ENCODE results near the gene CBX6.

CBX6 gene

DNA sequence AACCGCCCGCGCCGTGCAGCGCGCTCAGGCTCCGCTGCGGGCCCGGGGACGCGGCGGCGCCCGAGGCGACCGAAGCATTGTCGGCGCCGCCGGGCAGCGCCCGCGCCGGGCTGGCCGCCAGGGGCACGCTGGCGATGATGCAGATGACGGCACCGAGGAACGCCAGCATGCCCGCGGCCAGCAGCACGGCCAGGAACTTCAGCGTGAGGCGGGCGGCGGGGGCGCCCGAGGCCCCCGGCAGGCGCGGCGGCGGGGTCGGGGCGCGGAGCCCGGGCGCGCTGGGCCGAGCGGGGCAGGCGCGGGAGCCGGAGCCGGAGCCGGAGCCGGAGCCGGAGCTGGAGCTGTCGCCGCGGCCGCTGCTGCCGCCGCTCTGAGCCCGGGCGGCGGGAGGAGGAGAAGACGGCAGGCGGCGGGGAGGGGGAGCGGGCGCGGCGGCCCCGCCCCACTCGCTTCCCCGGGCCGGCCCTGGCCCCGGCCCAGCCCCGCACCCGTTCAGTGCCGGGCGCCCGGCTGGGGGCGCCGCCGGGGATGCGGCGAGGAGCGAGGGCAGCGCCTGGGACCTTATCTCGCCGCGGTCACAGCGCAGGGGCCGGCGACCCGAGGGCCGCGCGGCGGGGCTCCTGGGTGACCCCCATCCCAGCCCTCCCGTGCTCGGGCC lies 28.2 kb downstream of the CBX6 start, which contains the start of gene NPTXR:
TSS of gene NPTXR (minus strand) at position 372 of the 658 bp plus-strand sequence.
- H3K9ac ChIP-seq (ENCODE audit: low read length): peak within 1 kb of the TSS; percentile 81
- H3K27me3 ChIP-seq (replicated peaks; ENCODE audit: control insufficient read depth, insufficient read depth, low read length): no peaks in the 10 kb centered on the region
- peak; percentile 82 for DNase-seq (ENCODE audit: low read depth)

DNA sequence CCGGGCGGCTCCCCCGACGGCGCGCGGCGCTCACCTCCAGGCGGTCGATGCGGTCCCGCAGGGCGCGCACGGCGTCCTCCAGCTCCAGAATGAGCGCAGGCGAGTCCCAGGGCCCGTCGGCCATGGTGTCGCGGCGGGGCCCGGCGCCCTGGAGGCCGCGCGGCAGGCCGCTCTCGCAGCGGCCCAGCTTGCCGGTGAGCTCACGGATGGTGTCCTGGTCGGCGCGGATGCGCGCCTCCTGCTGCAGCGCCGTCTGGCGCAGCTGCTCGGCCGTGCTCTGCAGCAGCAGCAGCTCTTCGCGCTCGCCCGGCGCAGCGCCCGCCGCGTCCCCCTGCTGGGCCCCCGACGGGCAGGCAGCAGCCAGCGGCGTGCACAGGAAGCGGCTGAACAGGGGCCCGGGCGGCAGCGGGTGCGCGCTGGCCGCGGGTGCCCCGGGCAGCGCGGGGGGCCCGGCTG lies 28.8 kb downstream of the CBX6 start:
- Histone ChIP-seq H3K27me3 (replicated peaks; ENCODE audit: control insufficient read depth, insufficient read depth, low read length) (no peaks in the 10 kb centered on the region), H3K4me3 (ENCODE audit: low read length) (peak overlapping the region; percentile 81), H3K9ac (ENCODE audit: low read length) (peak overlapping the region; percentile 81), H3K4me1 (ENCODE audit: control insufficient read depth, insufficient read depth, low read length) (peaks cover 14% of the 10 kb centered on the region), H3K9me3 (ENCODE audit: control insufficient read depth, low read length) (no peaks in the 10 kb centered on the region), H3K36me3 (ENCODE audit: control insufficient read depth, insufficient read depth, low read length, severe bottlenecking) (no peaks in the 10 kb centered on the region)
- peak; percentile 87 for DNase-seq (ENCODE audit: low read depth)

More for the DNA sequence above, 28.2 kb downstream of the CBX6 start, which contains the start of gene NPTXR:
- H3K9me3 ChIP-seq (ENCODE audit: control insufficient read depth, low read length): no peaks in the 10 kb centered on the region
- H3K4me3 ChIP-seq (ENCODE audit: low read length): peak within 1 kb of the TSS; percentile 81
- no peaks in the 10 kb centered on the region for H3K36me3 ChIP-seq (ENCODE audit: control insufficient read depth, insufficient read depth, low read length, severe bottlenecking)
- peaks cover 14% of the 10 kb centered on the region for H3K4me1 ChIP-seq (ENCODE audit: control insufficient read depth, insufficient read depth, low read length)

DNA sequence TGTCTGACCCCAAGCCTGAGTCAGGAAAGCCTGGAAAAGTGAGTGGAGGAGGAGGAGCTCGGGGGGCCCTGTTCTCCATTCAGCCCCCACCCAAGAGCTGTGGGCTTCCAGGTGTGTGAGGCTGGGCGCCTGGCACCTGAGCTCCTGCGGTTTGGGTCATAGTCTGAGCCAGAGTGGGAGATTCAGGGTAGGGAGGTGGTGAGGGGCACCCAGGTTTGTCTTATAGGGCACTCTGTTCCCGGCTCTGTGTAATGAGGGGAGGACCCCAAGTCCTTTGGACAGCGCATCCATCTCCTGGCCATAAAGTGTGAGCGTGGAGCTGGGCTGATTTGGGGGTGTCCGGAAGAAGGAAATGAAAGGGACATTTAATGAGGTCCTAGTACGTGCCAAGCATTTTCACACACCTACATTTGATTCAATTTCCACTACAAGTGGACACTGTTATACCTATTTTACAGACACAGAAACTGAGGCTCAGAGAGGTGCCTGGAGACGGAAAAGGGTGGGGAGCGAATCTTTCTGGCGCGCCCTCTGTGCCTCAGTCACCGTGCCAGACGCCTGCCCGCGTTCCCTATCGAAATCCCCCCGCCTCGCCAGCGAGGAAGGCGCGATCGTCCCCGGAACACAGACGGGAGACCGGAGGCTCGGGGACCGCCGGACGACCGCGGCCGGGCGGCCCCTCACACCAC lies 29.4 kb downstream of the CBX6 start:
- H3K4me3 ChIP-seq (ENCODE audit: low read length): peak overlapping the region; percentile 81
- H3K4me1 ChIP-seq (ENCODE audit: control insufficient read depth, insufficient read depth, low read length): peaks cover 14% of the 10 kb centered on the region
- no peaks in the 10 kb centered on the region for H3K36me3 ChIP-seq (ENCODE audit: control insufficient read depth, insufficient read depth, low read length, severe bottlenecking)
- no peak for DNase-seq (ENCODE audit: low read depth)
- no peaks in the 10 kb centered on the region for H3K27me3 ChIP-seq (replicated peaks; ENCODE audit: control insufficient read depth, insufficient read depth, low read length)
- no peaks in the 10 kb centered on the region for H3K9me3 ChIP-seq (ENCODE audit: control insufficient read depth, low read length)
- H3K9ac ChIP-seq (ENCODE audit: low read length): peak overlapping the region; percentile 81

- peaks cover 14% of the 10 kb centered on the region for H3K4me1 ChIP-seq (ENCODE audit: control insufficient read depth, insufficient read depth, low read length)
- no peaks in the 10 kb centered on the region for H3K36me3 ChIP-seq (ENCODE audit: control insufficient read depth, insufficient read depth, low read length, severe bottlenecking)
- no peaks in the 10 kb centered on the region for H3K27me3 ChIP-seq (replicated peaks; ENCODE audit: control insufficient read depth, insufficient read depth, low read length)
- no peaks in the 10 kb centered on the region for H3K9me3 ChIP-seq (ENCODE audit: control insufficient read depth, low read length)
- no peak for DNase-seq (ENCODE audit: low read depth)
- no peak overlapping the region for H3K4me3 ChIP-seq (ENCODE audit: low read length)
- H3K9ac ChIP-seq (ENCODE audit: low read length): no peak overlapping the region
Observed at GRCh38 chr22:38841635-38842034, 30.4 kb downstream of the CBX6 start.

GRCh38 chr22:38841211-38841610 lies 30.8 kb downstream of the CBX6 start:
- no peak for DNase-seq (ENCODE audit: low read depth)
- H3K4me1 ChIP-seq (ENCODE audit: control insufficient read depth, insufficient read depth, low read length): peaks cover 14% of the 10 kb centered on the region
- H3K9ac ChIP-seq (ENCODE audit: low read length): no peak overlapping the region
- no peaks in the 10 kb centered on the region for H3K27me3 ChIP-seq (replicated peaks; ENCODE audit: control insufficient read depth, insufficient read depth, low read length)
- H3K4me3 ChIP-seq (ENCODE audit: low read length): no peak overlapping the region
- no peaks in the 10 kb centered on the region for H3K36me3 ChIP-seq (ENCODE audit: control insufficient read depth, insufficient read depth, low read length, severe bottlenecking)
- no peaks in the 10 kb centered on the region for H3K9me3 ChIP-seq (ENCODE audit: control insufficient read depth, low read length)

DNA sequence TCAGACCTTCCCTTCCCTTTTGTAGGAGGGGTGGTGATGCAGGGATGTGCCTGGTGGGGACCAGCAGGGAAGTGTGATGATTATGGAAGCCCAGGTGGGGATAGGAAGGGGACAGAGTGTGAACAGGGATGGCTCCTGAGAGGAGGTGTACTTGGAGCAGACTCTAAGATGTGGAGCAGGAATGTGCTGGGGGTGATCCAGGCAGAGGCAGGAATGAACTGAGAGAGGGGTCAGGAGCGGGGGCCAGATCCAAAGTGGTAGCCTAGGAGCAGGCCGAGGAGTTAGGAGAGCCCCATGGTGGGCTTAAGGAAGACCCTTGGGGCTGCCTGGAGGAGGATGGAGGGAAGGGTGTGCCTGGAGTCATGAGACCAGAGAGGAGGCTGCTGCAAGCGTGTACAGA lies 31.9 kb downstream of the CBX6 start:
- no peaks in the 10 kb centered on the region for H3K9me3 ChIP-seq (ENCODE audit: control insufficient read depth, low read length)
- no peak overlapping the region for H3K9ac ChIP-seq (ENCODE audit: low read length)
- no peaks in the 10 kb centered on the region for H3K36me3 ChIP-seq (ENCODE audit: control insufficient read depth, insufficient read depth, low read length, severe bottlenecking)
- DNase-seq (ENCODE audit: low read depth): no peak
- no peak overlapping the region for H3K4me3 ChIP-seq (ENCODE audit: low read length)
- no peaks in the 10 kb centered on the region for H3K27me3 ChIP-seq (replicated peaks; ENCODE audit: control insufficient read depth, insufficient read depth, low read length)
- peaks cover 14% of the 10 kb centered on the region for H3K4me1 ChIP-seq (ENCODE audit: control insufficient read depth, insufficient read depth, low read length)

GRCh38 chr22:38839686-38840085 lies 32.3 kb downstream of the CBX6 start:
- H3K4me1 ChIP-seq (ENCODE audit: control insufficient read depth, insufficient read depth, low read length): peaks cover 14% of the 10 kb centered on the region
- H3K9ac ChIP-seq (ENCODE audit: low read length): no peak overlapping the region
- no peak overlapping the region for H3K4me3 ChIP-seq (ENCODE audit: low read length)
- no peaks in the 10 kb centered on the region for H3K9me3 ChIP-seq (ENCODE audit: control insufficient read depth, low read length)
- no peaks in the 10 kb centered on the region for H3K36me3 ChIP-seq (ENCODE audit: control insufficient read depth, insufficient read depth, low read length, severe bottlenecking)
- no peaks in the 10 kb centered on the region for H3K27me3 ChIP-seq (replicated peaks; ENCODE audit: control insufficient read depth, insufficient read depth, low read length)
- peak; percentile 20 for DNase-seq (ENCODE audit: low read depth)

GRCh38 chr22:38837414-38837928 lies 34.5 kb downstream of the CBX6 start:
- peaks cover 12% of the 10 kb centered on the region for H3K4me1 ChIP-seq (ENCODE audit: control insufficient read depth, insufficient read depth, low read length)
- no peak overlapping the region for H3K4me3 ChIP-seq (ENCODE audit: low read length)
- H3K9me3 ChIP-seq (ENCODE audit: control insufficient read depth, low read length): no peaks in the 10 kb centered on the region
- H3K27me3 ChIP-seq (replicated peaks; ENCODE audit: control insufficient read depth, insufficient read depth, low read length): no peaks in the 10 kb centered on the region
- no peaks in the 10 kb centered on the region for H3K36me3 ChIP-seq (ENCODE audit: control insufficient read depth, insufficient read depth, low read length, severe bottlenecking)
- DNase-seq (ENCODE audit: low read depth): no peak
- H3K9ac ChIP-seq (ENCODE audit: low read length): no peak overlapping the region

DNA sequence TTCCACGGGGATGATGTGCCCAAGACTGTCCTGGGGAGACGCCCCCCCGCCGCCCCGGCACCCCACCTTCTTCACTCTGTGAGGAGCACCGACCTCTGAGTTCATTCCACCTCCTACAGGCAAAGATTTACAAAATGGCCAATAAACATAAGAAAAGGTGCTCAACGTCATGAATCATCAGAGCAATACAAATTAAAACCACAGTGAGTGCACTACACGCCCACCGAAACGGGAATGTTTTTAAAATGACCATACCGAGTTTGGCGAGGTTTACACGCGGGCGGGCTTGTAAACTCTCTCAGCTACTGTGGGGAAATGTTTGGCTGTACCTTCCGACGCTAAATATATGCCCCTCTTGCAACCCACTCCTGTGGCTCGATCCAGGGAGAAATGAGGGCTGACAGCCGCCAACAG lies 36.1 kb downstream of the CBX6 start:
- H3K9ac ChIP-seq (ENCODE audit: low read length): no peak overlapping the region
- H3K27me3 ChIP-seq (replicated peaks; ENCODE audit: control insufficient read depth, insufficient read depth, low read length): no peaks in the 10 kb centered on the region
- H3K9me3 ChIP-seq (ENCODE audit: control insufficient read depth, low read length): no peaks in the 10 kb centered on the region
- peak; percentile 85 for DNase-seq (ENCODE audit: low read depth)
- H3K36me3 ChIP-seq (ENCODE audit: control insufficient read depth, insufficient read depth, low read length, severe bottlenecking): no peaks in the 10 kb centered on the region
- peaks cover 22% of the 10 kb centered on the region for H3K4me1 ChIP-seq (ENCODE audit: control insufficient read depth, insufficient read depth, low read length)
- H3K4me3 ChIP-seq (ENCODE audit: low read length): no peak overlapping the region

GRCh38 chr22:38834991-38835390 lies 37.0 kb downstream of the CBX6 start:
- no peaks in the 10 kb centered on the region for H3K36me3 ChIP-seq (ENCODE audit: control insufficient read depth, insufficient read depth, low read length, severe bottlenecking)

DNA sequence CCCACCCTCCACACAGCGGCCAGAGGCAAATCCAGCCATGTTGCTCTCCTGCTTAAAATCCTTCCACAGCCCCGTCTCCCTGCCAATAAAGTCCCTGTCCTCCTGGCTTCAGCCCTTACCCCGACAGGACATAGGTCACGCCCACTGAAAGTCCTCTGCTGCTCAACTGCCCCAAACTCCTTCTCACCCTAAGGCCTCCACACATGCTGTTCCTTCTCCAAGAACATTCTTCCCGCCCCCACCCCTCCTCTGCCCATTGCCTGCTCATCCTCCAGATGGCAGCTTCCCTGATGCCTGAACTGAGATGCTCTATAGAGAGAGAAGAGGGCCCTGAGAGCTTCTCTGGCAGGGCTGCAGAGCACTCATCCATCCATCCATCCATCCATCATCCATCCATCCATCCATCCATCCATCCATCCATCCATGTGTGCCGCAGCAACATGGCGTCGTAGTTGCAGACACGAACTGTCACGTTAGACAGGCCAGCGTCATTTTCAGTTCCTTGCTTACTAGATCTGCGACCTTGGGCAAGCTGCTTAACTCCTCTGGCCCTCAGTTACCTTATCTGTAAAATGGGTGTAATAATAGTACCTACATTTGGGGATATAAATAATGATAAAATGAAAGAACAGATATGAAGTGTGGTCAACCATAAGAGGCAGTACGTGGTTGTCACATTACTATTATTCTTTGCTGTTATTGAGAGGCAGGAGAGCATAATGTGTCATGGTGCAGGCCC lies 37.6 kb downstream of the CBX6 start:
- Histone ChIP-seq H3K36me3 (ENCODE audit: control insufficient read depth, insufficient read depth, low read length, severe bottlenecking) (no peaks in the 10 kb centered on the region), H3K4me1 (ENCODE audit: control insufficient read depth, insufficient read depth, low read length) (peaks cover 20% of the 10 kb centered on the region), H3K27me3 (replicated peaks; ENCODE audit: control insufficient read depth, insufficient read depth, low read length) (no peaks in the 10 kb centered on the region), H3K4me3 (ENCODE audit: low read length) (no peak overlapping the region), H3K9me3 (ENCODE audit: control insufficient read depth, low read length) (no peaks in the 10 kb centered on the region), H3K9ac (ENCODE audit: low read length) (no peak overlapping the region)
- no peak for DNase-seq (ENCODE audit: low read depth)

More at GRCh38 chr22:38834991-38835390, 37.0 kb downstream of the CBX6 start:
- Histone ChIP-seq H3K4me3 (ENCODE audit: low read length) (no peak overlapping the region), H3K9ac (ENCODE audit: low read length) (no peak overlapping the region), H3K9me3 (ENCODE audit: control insufficient read depth, low read length) (no peaks in the 10 kb centered on the region), H3K4me1 (ENCODE audit: control insufficient read depth, insufficient read depth, low read length) (peaks cover 23% of the 10 kb centered on the region), H3K27me3 (replicated peaks; ENCODE audit: control insufficient read depth, insufficient read depth, low read length) (no peaks in the 10 kb centered on the region)
- DNase-seq (ENCODE audit: low read depth): no peak

All from adipocyte (in vitro differentiated cells).